ENCODE data around the gene F7.

The F7 gene

GRCh38 chr13:113141601-113141970 is 36.0 kb downstream of the F7 start:
- no peak for DNase-seq

GRCh38 chr13:113142876-113143275 is 37.3 kb downstream of the F7 start:
- DNase-seq, result no peak

GRCh38 chr13:113143466-113144254 is 38.1 kb downstream of the F7 start:
- DNase-seq, result no peak

GRCh38 chr13:113144255-113144629 is 38.7 kb downstream of the F7 start:
- no peak for DNase-seq

GRCh38 chr13:113145496-113145895 is 39.9 kb downstream of the F7 start:
- no peak for DNase-seq

GRCh38 chr13:113145911-113146598 is 40.5 kb downstream of the F7 start:
- no peak for DNase-seq

- no peak for DNase-seq
Observed at GRCh38 chr13:113146750-113147149, 41.2 kb downstream of the F7 start.

GRCh38 chr13:113147206-113147605 is 41.6 kb downstream of the F7 start:
- no peak for DNase-seq

- DNase-seq, result no peak
Observed at GRCh38 chr13:113148407-113148806, 42.8 kb downstream of the F7 start.

- DNase-seq, result no peak
Observed at GRCh38 chr13:113148940-113149503, 43.4 kb downstream of the F7 start.

- no peak for DNase-seq
Observed at GRCh38 chr13:113149711-113150549, 44.3 kb downstream of the F7 start.

GRCh38 chr13:113150550-113151365 is 45.2 kb downstream of the F7 start:
- no peak for DNase-seq

- no peak for DNase-seq
Observed at GRCh38 chr13:113151745-113152690, 46.4 kb downstream of the F7 start.

GRCh38 chr13:113152691-113152983 is 47.0 kb downstream of the F7 start:
- no peak for DNase-seq

GRCh38 chr13:113152984-113153809 is 47.6 kb downstream of the F7 start:
- DNase-seq, result peak; percentile 46

GRCh38 chr13:113153810-113154748 is 48.5 kb downstream of the F7 start:
- peak; percentile 69 for DNase-seq

GRCh38 chr13:113155201-113155600 is 49.6 kb downstream of the F7 start:
- DNase-seq, result no peak

GRCh38 chr13:113155982-113156655 is 50.5 kb downstream of the F7 start:
- no peak for DNase-seq

Measured in activated CD4-positive, CD25-positive, alpha-beta regulatory T cell treated with anti-CD3 and anti-CD28 coated beads, Interleukin-2, amount 50 U/mL, for 72 hours (primary cell).